Fibroblast of lung (primary cell): ENCODE results near the gene GPR156. TPM values are rescaled to one million over a fixed set of nuclear protein-coding genes. Genes with fewer than 3 reads are reported as not detected.

Experiments
- DNase-seq, 2 donors: peaks; one replicate each; pipeline versions ENCODE4 v3.0.0 to v3.0.0-alpha.2; 2010; ENCODE audit warnings: low read depth in 2 of 2
- H2AFZ ChIP-seq: 2 replicates; pipeline ENCODE4 v1.5.1; 2012; ENCODE audit warnings: low read length, control low read depth, inconsistent platforms
- H3K27ac ChIP-seq: 2 replicates; pipeline ENCODE4 v1.5.1; 2011; ENCODE audit warnings: low read length, control low read depth; ENCODE audit not compliant: insufficient read depth
- H3K27me3 ChIP-seq: 2 replicates; pipeline ENCODE4 v1.5.1; 2011; ENCODE audit warnings: mild to moderate bottlenecking, low read length; ENCODE audit not compliant: control insufficient read depth, insufficient read depth
- H3K36me3 ChIP-seq: 2 replicates; pipeline ENCODE4 v1.5.1; 2011; ENCODE audit warnings: low read length; ENCODE audit not compliant: control insufficient read depth, insufficient read depth
- H3K4me1 ChIP-seq: 2 replicates; pipeline ENCODE4 v1.5.1; 2011; ENCODE audit warnings: low read length; ENCODE audit not compliant: control insufficient read depth, insufficient read depth; ENCODE audit errors: extremely low read depth
- H3K4me2 ChIP-seq: 2 replicates; pipeline ENCODE4 v1.5.1; 2011; ENCODE audit warnings: low read length, control low read depth; ENCODE audit not compliant: insufficient read depth; ENCODE audit errors: extremely low read depth
- H3K4me3 ChIP-seq, 4 experiments: fragments of 200-600 bp in 1 of 4; sonication (generic) in 1 of 4; replicated peaks in 1 of 4; 2 replicates each; pipeline ENCODE4 v1.5.1; 2011 to 2016; ENCODE audit warnings: low read length in 4 of 4, low read depth in 3 of 4, mild to moderate bottlenecking in 3 of 4, control low read depth in 2 of 4, inconsistent platforms in 1 of 4, mixed read lengths in 1 of 4; ENCODE audit not compliant: insufficient read depth in 1 of 4; ENCODE audit errors: control extremely low read depth in 1 of 4
- H3K79me2 ChIP-seq: 2 replicates; pipeline ENCODE4 v1.5.1; 2012; ENCODE audit warnings: mild to moderate bottlenecking, low read length, inconsistent platforms; ENCODE audit not compliant: control insufficient read depth, insufficient read depth
- H3K9ac ChIP-seq: 2 replicates; pipeline ENCODE4 v1.5.1; 2011; ENCODE audit warnings: mild to moderate bottlenecking, low read length, control low read depth; ENCODE audit not compliant: insufficient read depth
- H3K9me3 ChIP-seq: 2 replicates; pipeline ENCODE4 v1.5.1; 2012; ENCODE audit warnings: low read depth, low read length; ENCODE audit not compliant: control insufficient read depth, insufficient read depth
- H4K20me1 ChIP-seq: 2 replicates; pipeline ENCODE4 v1.5.1; 2011; ENCODE audit warnings: low read length; ENCODE audit not compliant: control insufficient read depth, insufficient read depth; ENCODE audit errors: extremely low read depth
- CTCF ChIP-seq, 2 donors: IDR thresholded peaks in 1 of 2; conservative IDR thresholded peaks in 1 of 2; 1 replicate in 1 of 2; 2 replicates in 1 of 2; pipeline ENCODE4 v1.5.1; 2011 to 2012; ENCODE audit warnings: low read length in 2 of 2, control low read depth in 1 of 2, inconsistent platforms in 1 of 2, low read depth in 1 of 2, mild to moderate bottlenecking in 1 of 2
- EZH2 ChIP-seq: IDR thresholded peaks from 2 replicates; pipeline ENCODE4 v1.5.1; 2012; ENCODE audit warnings: low read length, control low read depth, mild to moderate bottlenecking; ENCODE audit errors: missing control alignments
- polyA plus RNA-seq, 2 donors: library from polyadenylated mRNA; depleted of rRNA in 1 of 2; stranded (reverse) in 1 of 2; unstranded in 1 of 2; fragments of >200 nt; gene quantifications; 2 replicates each; pipeline ENCODE4 v1.2.1, GENCODE V29; 2011 to 2012; ENCODE audit warnings: missing spikeins in 1 of 2
- total RNA-seq: library from RNA; depleted of rRNA; stranded (reverse); fragments of >200 nt; gene quantifications from 2 replicates; pipeline ENCODE4 v1.2.1, GENCODE V29; 2014

The GPR156 gene
- total and polyA plus RNA-seq, 2 donors (not counting 1 experiment from before 2014, with no cell fraction given): 0.33 to 0.42 TPM

DNA sequence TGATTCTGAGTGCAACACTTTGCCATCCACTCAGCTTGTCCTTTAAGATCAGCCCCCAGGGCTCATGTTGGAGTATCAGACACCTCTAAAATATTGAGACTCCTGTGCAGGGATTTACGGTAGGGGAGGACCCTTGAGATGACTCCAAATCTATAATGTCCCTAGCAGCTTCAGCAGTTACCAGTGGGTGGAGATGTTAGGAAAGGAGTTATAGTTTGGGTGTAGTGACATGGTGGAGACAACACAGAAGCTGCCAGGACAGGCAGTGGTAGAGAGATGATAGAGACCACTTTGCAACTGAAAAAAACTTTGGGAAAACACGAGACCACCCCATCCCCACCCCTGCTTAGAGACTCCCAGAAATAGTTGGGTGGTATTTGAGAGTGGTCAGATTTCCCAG, 147.5 kb downstream of the GPR156 start:
- Histone ChIP-seq H2AFZ (no peak overlapping the region), H3K9me3 (no peaks in the 10 kb centered on the region)
- no peak for DNase-seq

GRCh38 chr3:120130656-120131055, 154.4 kb downstream of the GPR156 start:
- H3K27ac ChIP-seq: no peak overlapping the region
- H3K4me1 ChIP-seq: peaks cover 2% of the 10 kb centered on the region
- H4K20me1 ChIP-seq: no peaks in the 10 kb centered on the region
- DNase-seq: no peak
- no peaks in the 10 kb centered on the region for H3K27me3 ChIP-seq
- no peaks in the 10 kb centered on the region for H3K9me3 ChIP-seq
- no peak overlapping the region for H2AFZ ChIP-seq
- no peak overlapping the region for H3K9ac ChIP-seq
- H3K4me3 ChIP-seq: no peak overlapping the region
- TF ChIP-seq CTCF (conservative IDR thresholded peaks at IDR 0.05 in 1 of 2, IDR thresholded peaks at IDR 0.05 in 1 of 2; ENCODE audit: low read depth in 1 of 2, low read length in 2 of 2) (no peak), EZH2 (no peak)
- no peaks in the 10 kb centered on the region for H3K36me3 ChIP-seq
- H3K4me2 ChIP-seq: no peak overlapping the region
- H3K79me2 ChIP-seq: no peaks in the 10 kb centered on the region

More for the DNA sequence above, 147.5 kb downstream of the GPR156 start:
- no peaks in the 10 kb centered on the region for H3K36me3 ChIP-seq
- H4K20me1 ChIP-seq: no peaks in the 10 kb centered on the region
- H3K27me3 ChIP-seq: no peaks in the 10 kb centered on the region
- no peak overlapping the region for H3K9ac ChIP-seq
- no peaks in the 10 kb centered on the region for H3K79me2 ChIP-seq
- H3K27ac ChIP-seq: no peak overlapping the region
- peaks cover 2% of the 10 kb centered on the region for H3K4me1 ChIP-seq
- H3K4me3 ChIP-seq: no peak overlapping the region
- TF ChIP-seq EZH2 (no peak), CTCF (conservative IDR thresholded peaks at IDR 0.05 in 1 of 2, IDR thresholded peaks at IDR 0.05 in 1 of 2; ENCODE audit: low read depth in 1 of 2, low read length in 2 of 2) (no peak)
- H3K4me2 ChIP-seq: no peak overlapping the region

DNA sequence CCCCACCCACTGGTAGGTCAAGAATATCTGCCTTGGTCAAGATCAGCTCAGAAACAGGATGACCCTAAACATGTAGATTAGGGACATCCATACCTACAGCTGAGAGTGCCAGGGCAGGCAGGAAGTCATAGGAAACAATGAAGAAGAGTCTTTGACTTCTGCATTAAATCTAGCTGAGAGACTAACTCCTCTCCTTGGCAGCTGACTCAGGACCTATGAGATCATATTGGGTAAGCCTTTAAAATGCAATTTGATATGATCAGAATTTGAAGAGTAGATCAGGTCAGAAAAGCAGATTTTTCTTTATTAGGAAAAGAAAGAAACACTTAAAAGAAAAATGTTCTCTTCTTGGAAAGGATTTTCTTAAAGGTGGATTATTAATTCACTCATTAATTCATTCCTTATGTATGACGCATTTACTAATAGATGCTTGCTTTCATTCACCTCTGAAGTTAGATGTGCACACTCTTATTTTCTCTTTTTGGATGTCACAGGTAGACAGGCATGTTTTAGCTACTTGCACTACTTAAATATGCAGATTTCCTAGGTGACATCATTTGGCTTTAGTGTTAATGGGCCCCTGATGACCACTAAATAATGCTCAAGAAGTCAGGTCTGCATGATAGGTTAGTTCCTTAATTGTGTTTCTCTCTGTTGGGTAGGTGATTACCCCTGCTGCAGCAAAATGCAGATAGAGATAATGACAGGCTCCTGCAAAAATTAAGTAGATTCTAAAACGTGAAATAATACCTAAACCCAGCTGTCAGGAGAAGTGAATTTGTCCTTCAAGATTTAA, 155.1 kb downstream of the GPR156 start:
- Histone ChIP-seq H3K9ac (no peak overlapping the region), H3K9me3 (no peaks in the 10 kb centered on the region), H3K27me3 (no peaks in the 10 kb centered on the region), H3K4me3 (no peak overlapping the region), H4K20me1 (no peaks in the 10 kb centered on the region), H3K4me1 (no peaks in the 10 kb centered on the region), H3K79me2 (no peaks in the 10 kb centered on the region), H3K36me3 (no peaks in the 10 kb centered on the region), H2AFZ (no peak overlapping the region), H3K27ac (no peak overlapping the region), H3K4me2 (no peak overlapping the region)
- DNase-seq: peak in 1 of 2 donors; percentile 13
- TF ChIP-seq EZH2: no peak
- TF ChIP-seq CTCF (conservative IDR thresholded peaks at IDR 0.05 in 1 of 2, IDR thresholded peaks at IDR 0.05 in 1 of 2; ENCODE audit: low read depth in 1 of 2, low read length in 2 of 2): no peak
